HCT116 (cell line): ENCODE results near the gene SULT2B1. TPM values are rescaled to one million over a fixed set of nuclear protein-coding genes. Genes with fewer than 3 reads are reported as not detected.
A peak's percentile ranks its signal among the peaks of the same experiment; 100 is the strongest.

Experiments
- ATAC-seq: fragments of 200-7000 bp; cut with Tn5 transposase; 2 replicates; pipeline ENCODE4 v1.9.1; 2020; ENCODE audit warnings: mild to moderate bottlenecking, moderate library complexity
- BruUV-seq: library from RNA; stranded (reverse); fragments of 400-500 nt; replicated peaks from 2 replicates; lab custom pipeline; 2021; lab: Mats Ljungman, UMichigan
- CTCF ChIA-PET: fragments of 300-600 bp; sonication (Branson Sonifier 250); formaldehyde crosslinking; loops from one replicate; lab custom pipeline; 2021; ENCODE audit warnings: antibody characterized with exemption; lab: Charles Lee
- POLR2A ChIA-PET: fragments of 300-600, 350-600 bp; sonication (Branson Sonifier 250); formaldehyde crosslinking; loops from one replicate; lab custom pipeline; 2021; ENCODE audit warnings: antibody characterized with exemption; lab: Charles Lee
- RAD21 ChIA-PET, 2 experiments: fragments of 300-600 bp; sonication (Branson Sonifier 250); formaldehyde crosslinking; loops; one replicate each; lab custom pipeline; 2023; ENCODE audit warnings: low total read pairs in 2 of 2; ENCODE audit not compliant: uncharacterized antibody in 2 of 2, unreplicated experiment in 2 of 2, low non-redundant PET in 1 of 2; lab: Charles Lee
- DNase-seq: peaks from one replicate; pipeline ENCODE4 v3.0.0-alpha.2; 2010; ENCODE audit warnings: low read depth, low spot score
- H2AFZ ChIP-seq: fragments of 200-600 bp; shearing (Covaris generic), sonication (generic); 2 replicates; pipeline ENCODE4 v1.6.1; 2017; ENCODE audit warnings: low read depth, mixed run types, mixed read lengths, antibody characterized with exemption, low read length; ENCODE audit not compliant: poor library complexity, severe bottlenecking
- H3K27ac ChIP-seq: 2 replicates; pipeline ENCODE4 v1.5.1; 2012; ENCODE audit warnings: low read depth, low read length
- H3K27me3 ChIP-seq: fragments of 200-600 bp; sonication (generic); 2 replicates; pipeline ENCODE4 v1.6.1; 2016; ENCODE audit warnings: mixed run types, low read length, mixed read lengths; ENCODE audit not compliant: insufficient read depth
- H3K36me3 ChIP-seq, 2 experiments: fragments of 200-500 bp in 1 of 2; fragments of 200-600 bp in 1 of 2; sonication (Bioruptor generic) in 1 of 2; sonication (generic) in 1 of 2; 2 replicates each; pipeline versions ENCODE4 v1.5.1 to v1.6.1; 2014 to 2016; ENCODE audit warnings: low read length in 2 of 2, inconsistent platforms in 1 of 2, mixed read lengths in 1 of 2, mixed run types in 1 of 2; ENCODE audit not compliant: insufficient read depth in 2 of 2, control insufficient read depth in 1 of 2
- H3K4me1 ChIP-seq, 2 experiments: fragments of 200-600 bp in 1 of 2; sonication (generic) in 1 of 2; 2 replicates each; pipeline versions ENCODE4 v1.5.1 to v1.6.1; 2012 to 2017; ENCODE audit warnings: low read length in 2 of 2, inconsistent platforms in 1 of 2, mild to moderate bottlenecking in 1 of 2, mixed read lengths in 1 of 2, mixed run types in 1 of 2, moderate library complexity in 1 of 2; ENCODE audit not compliant: insufficient read depth in 2 of 2, control insufficient read depth in 1 of 2
- H3K4me2 ChIP-seq: fragments of 200-600 bp; sonication (generic); 2 replicates; pipeline ENCODE4 v1.6.1; 2017; ENCODE audit warnings: mixed run types, low read length, mixed read lengths
- H3K4me3 ChIP-seq, 2 experiments: fragments of 200-600 bp in 1 of 2; sonication (generic) in 1 of 2; replicated peaks in 1 of 2; 2 replicates each; pipeline ENCODE4 v1.5.1; 2011 to 2016; ENCODE audit warnings: low read length in 2 of 2, control low read depth in 1 of 2, low read depth in 1 of 2, mild to moderate bottlenecking in 1 of 2, mixed read lengths in 1 of 2, mixed run types in 1 of 2
- H3K79me2 ChIP-seq: fragments of 200-600 bp; sonication (generic); 2 replicates; pipeline ENCODE4 v1.6.1; 2017; ENCODE audit warnings: mild to moderate bottlenecking, mixed run types, low read length, moderate library complexity, mixed read lengths; ENCODE audit not compliant: insufficient read depth
- H3K9ac ChIP-seq: fragments of 200-600 bp; sonication (generic); 2 replicates; pipeline ENCODE4 v1.6.1; 2016; ENCODE audit warnings: low read length, mixed read lengths
- H3K9me2 ChIP-seq: fragments of 200-600 bp; sonication (generic), shearing (Covaris generic); 2 replicates; pipeline ENCODE4 v1.6.1; 2017; ENCODE audit warnings: mixed run types, mild to moderate bottlenecking, moderate library complexity; ENCODE audit not compliant: insufficient read depth
- H3K9me3 ChIP-seq, 2 experiments: fragments of 200-500 bp in 1 of 2; fragments of 200-600 bp in 1 of 2; sonication (Bioruptor generic) in 1 of 2; sonication (generic) in 1 of 2; 2 replicates each; pipeline ENCODE4 v1.6.1; 2014 to 2017; ENCODE audit warnings: low read length in 2 of 2, mixed read lengths in 2 of 2, inconsistent platforms in 1 of 2, low read depth in 1 of 2, mild to moderate bottlenecking in 1 of 2, mixed run types in 1 of 2, moderate library complexity in 1 of 2; ENCODE audit not compliant: control insufficient read depth in 1 of 2, insufficient read depth in 1 of 2
- H4K20me1 ChIP-seq: fragments of 200-600 bp; sonication (generic), shearing (Covaris generic); 2 replicates; pipeline ENCODE4 v1.6.1; 2017; ENCODE audit warnings: mixed run types, mild to moderate bottlenecking, moderate library complexity; ENCODE audit not compliant: insufficient read depth
- CBX3 ChIP-seq: IDR thresholded peaks from 2 replicates; pipeline ENCODE4 v1.6.1; 2012; ENCODE audit warnings: low read depth
- CEBPB ChIP-seq: IDR thresholded peaks from 2 replicates; pipeline ENCODE4 v1.6.1; 2012; ENCODE audit warnings: low read depth
- EGR1 ChIP-seq: IDR thresholded peaks from 2 replicates; pipeline ENCODE4 v1.6.1; 2012; ENCODE audit warnings: low read depth
- EZH2 ChIP-seq: fragments of 200-600 bp; sonication (generic); IDR thresholded peaks from 2 replicates; pipeline ENCODE4 v1.6.1; 2017; ENCODE audit warnings: antibody characterized with exemption, mixed run types
- EZH2phosphoT487 ChIP-seq: fragments of 200-600 bp; IDR thresholded peaks from 2 replicates; pipeline ENCODE4 v1.6.1; 2018; ENCODE audit warnings: antibody characterized with exemption, borderline replicate concordance
- MAX ChIP-seq: IDR thresholded peaks from 2 replicates; pipeline ENCODE4 v1.6.1; 2012
- POLR2A ChIP-seq: IDR thresholded peaks from 2 replicates; pipeline ENCODE4 v1.7.0; 2011; ENCODE audit warnings: borderline replicate concordance; ENCODE audit not compliant: insufficient read depth, insufficient read length; ENCODE audit errors: extremely low read depth
- POLR2AphosphoS5 ChIP-seq: IDR thresholded peaks from 2 replicates; pipeline ENCODE4 v1.6.1; 2011; ENCODE audit warnings: mild to moderate bottlenecking, low read depth, low read length, moderate library complexity
- RAD21 ChIP-seq: IDR thresholded peaks from 2 replicates; pipeline ENCODE4 v1.6.1; 2012; ENCODE audit warnings: low read depth, mild to moderate bottlenecking
- REST ChIP-seq: IDR thresholded peaks from 2 replicates; pipeline ENCODE4 v1.6.1; 2012; ENCODE audit warnings: low read depth
- SIN3A ChIP-seq: IDR thresholded peaks from 2 replicates; pipeline ENCODE4 v1.6.1; 2012; ENCODE audit warnings: low read depth
- SP1 ChIP-seq: IDR thresholded peaks from 2 replicates; pipeline ENCODE4 v1.6.1; 2012; ENCODE audit warnings: low read depth
- SRF ChIP-seq: IDR thresholded peaks from 2 replicates; pipeline ENCODE4 v1.6.1; 2012; ENCODE audit warnings: low read depth
- TCF7L2 ChIP-seq: IDR thresholded peaks from 2 replicates; pipeline ENCODE4 v1.7.0; 2011; ENCODE audit warnings: borderline replicate concordance, inconsistent platforms; ENCODE audit not compliant: insufficient read depth, insufficient read length; ENCODE audit errors: extremely low read depth
- YY1 ChIP-seq: IDR thresholded peaks from 2 replicates; pipeline ENCODE4 v1.6.1; 2011; ENCODE audit warnings: low read length, low read depth, moderate library complexity, mild to moderate bottlenecking; ENCODE audit not compliant: insufficient replicate concordance; ENCODE audit errors: extremely low read depth
- ZBTB33 ChIP-seq: IDR thresholded peaks from 2 replicates; pipeline ENCODE4 v1.6.1; 2011; ENCODE audit warnings: mild to moderate bottlenecking, low read length, moderate library complexity; ENCODE audit not compliant: insufficient replicate concordance; ENCODE audit errors: extremely low read depth
- ZFX ChIP-seq: fragments of 450-650 bp; IDR thresholded peaks from 2 replicates; pipeline ENCODE4 v1.6.1; 2017
- ZNF274 ChIP-seq: fragments of 200-500 bp; sonication (Bioruptor generic); IDR thresholded peaks from 2 replicates; pipeline ENCODE4 v1.6.1; 2014; ENCODE audit warnings: mild to moderate bottlenecking, low read depth, low read length, inconsistent platforms
- intact Hi-C: fragments of 100-400 bp; cut with micrococcal nuclease; formaldehyde crosslinking; loops from 2 replicates; pipeline ENCODE4 v1.10.0; 2022
- total RNA-seq: library from RNA; stranded (reverse); gene quantifications from one replicate; pipeline ENCODE4 v1.2.1, GENCODE V29; 2021; ENCODE audit not compliant: unreplicated experiment

Gene SULT2B1
- total RNA-seq, 1 experiment from 2014 or later = 4.8 TPM

- CTCF ChIA-PET = interaction anchor here (0.6 kb wide), 1 partner anchor 8 kb away, joined by 5 read pairs; the partner anchor contains the start of gene CA11
- RAD21 ChIA-PET = no interaction called here
- POLR2A ChIA-PET = interaction anchor here (0.7 to 2.3 kb wide), 4 partner anchors 8 to 22 kb away, joined by 3 to 16 read pairs (median 8); partner anchors contain the start of genes CA11, RPL18 and SPHK2
- Histone ChIP-seq H2AFZ (no peak overlapping the region), H3K4me2 (peak overlapping the region; percentile 93), H3K27ac (peak overlapping the region; percentile 95), H3K79me2 (peaks cover 17% of the 10 kb centered on the region), H4K20me1 (no peaks in the 10 kb centered on the region), H3K4me1 (peaks cover 22 to 61% of the 10 kb centered on the region in 2 experiments), H3K27me3 (no peaks in the 10 kb centered on the region), H3K4me3 (peak overlapping the region; percentile 57 to 83), H3K9ac (peak overlapping the region; percentile 96), H3K36me3 (no peaks in the 10 kb centered on the region), H3K9me3 (no peaks in the 10 kb centered on the region), H3K9me2 (no peaks in the 10 kb centered on the region)
- DNase-seq (peak; percentile 98), ATAC-seq (peak; percentile 52)
- BruUV-seq = no TSS peak
- intact Hi-C loops = no loop called here
- TF ChIP-seq SIN3A (no peak), POLR2AphosphoS5 (peak; percentile 72), ZNF274 (no peak), ZFX (no peak), CEBPB (no peak), SRF (no peak), POLR2A (peak; percentile 51), ZBTB33 (no peak), EZH2 (no peak), CBX3 (no peak), MAX (no peak), YY1 (no peak), EGR1 (no peak), TCF7L2 (peak; percentile 79), RAD21 (no peak), EZH2phosphoT487 (no peak), SP1 (no peak), REST (no peak)
Observed at GRCh38 chr19:48637948-48638830, 86.2 kb downstream of the SULT2B1 start.
